ENCODE measurements around the gene EEF2. TPM values are rescaled to one million over a fixed set of nuclear protein-coding genes. Genes with fewer than 3 reads are reported as not detected.

The EEF2 gene
- total and polyA plus RNA-seq, 4 donors = 244 to 1,090 (median 818) TPM

DNA sequence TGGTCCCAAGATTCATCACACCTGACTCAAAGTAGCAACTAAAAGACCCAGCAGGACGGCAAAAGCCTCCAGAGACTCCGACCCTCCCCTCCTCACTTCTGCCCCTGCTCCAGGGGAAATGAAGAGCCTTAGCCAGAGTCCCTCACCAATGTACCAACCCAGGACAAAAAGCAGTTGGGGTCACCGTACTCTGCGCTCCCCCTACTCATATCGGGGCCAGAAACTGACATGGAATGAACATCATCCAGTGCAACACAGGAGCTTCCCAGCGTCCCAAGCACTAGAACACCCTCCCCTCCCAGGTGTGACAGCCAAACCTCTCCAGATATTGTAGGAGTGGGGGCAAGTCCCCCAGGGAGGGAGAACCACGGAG is 1.7 kb downstream of the EEF2 start:
- Histone ChIP-seq H3K9me3 (ENCODE audit: control insufficient read depth in 4 of 4, low read length in 3 of 4) (no peaks in the 10 kb centered on the region), H3K27me3 (ENCODE audit: control insufficient read depth in 4 of 4, insufficient read depth in 4 of 4, low read length in 3 of 4) (no peaks in the 10 kb centered on the region), H3K9ac (ENCODE audit: low read depth in 1 of 2, low read length in 2 of 2) (peak overlapping the region; percentile 14 to 21), H3K36me3 (ENCODE audit: control insufficient read depth in 4 of 4, insufficient read depth in 3 of 4, low read depth in 1 of 4, low read length in 3 of 4) (peaks cover 36 to 53% (median 49%) of the 10 kb centered on the region in 4 donors), H3K4me1 (ENCODE audit: control insufficient read depth in 4 of 4, insufficient read depth in 4 of 4, low read length in 3 of 4) (peaks cover 0 to 38% (median 31%) of the 10 kb centered on the region in 4 donors), H3K4me3 (ENCODE audit: low read depth in 1 of 3, low read length in 3 of 3) (peak overlapping the region; percentile 74 to 99 (median 98)), H3K27ac (ENCODE audit: low read depth in 1 of 2, low read length in 2 of 2) (peak overlapping the region; percentile 91 to 97)
- no peak for TF ChIP-seq TAF1 (conservative IDR thresholded peaks at IDR 0.05)
- TF ChIP-seq, protein P1, sequence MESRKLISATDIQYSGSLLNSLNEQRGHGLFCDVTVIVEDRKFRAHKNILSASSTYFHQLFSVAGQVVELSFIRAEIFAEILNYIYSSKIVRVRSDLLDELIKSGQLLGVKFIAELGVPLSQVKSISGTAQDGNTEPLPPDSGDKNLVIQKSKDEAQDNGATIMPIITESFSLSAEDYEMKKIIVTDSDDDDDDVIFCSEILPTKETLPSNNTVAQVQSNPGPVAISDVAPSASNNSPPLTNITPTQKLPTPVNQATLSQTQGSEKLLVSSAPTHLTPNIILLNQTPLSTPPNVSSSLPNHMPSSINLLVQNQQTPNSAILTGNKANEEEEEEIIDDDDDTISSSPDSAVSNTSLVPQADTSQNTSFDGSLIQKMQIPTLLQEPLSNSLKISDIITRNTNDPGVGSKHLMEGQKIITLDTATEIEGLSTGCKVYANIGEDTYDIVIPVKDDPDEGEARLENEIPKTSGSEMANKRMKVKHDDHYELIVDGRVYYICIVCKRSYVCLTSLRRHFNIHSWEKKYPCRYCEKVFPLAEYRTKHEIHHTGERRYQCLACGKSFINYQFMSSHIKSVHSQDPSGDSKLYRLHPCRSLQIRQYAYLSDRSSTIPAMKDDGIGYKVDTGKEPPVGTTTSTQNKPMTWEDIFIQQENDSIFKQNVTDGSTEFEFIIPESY (IDR thresholded peaks at IDR 0.05) = no peak
- TF ChIP-seq EGR1 (IDR thresholded peaks at IDR 0.05; ENCODE audit: low read depth in 2 of 2) = no peak
- no peak for TF ChIP-seq GABPA (IDR thresholded peaks at IDR 0.05 in 1 of 2, conservative IDR thresholded peaks at IDR 0.05 in 1 of 2)
- TF ChIP-seq, protein P2, sequence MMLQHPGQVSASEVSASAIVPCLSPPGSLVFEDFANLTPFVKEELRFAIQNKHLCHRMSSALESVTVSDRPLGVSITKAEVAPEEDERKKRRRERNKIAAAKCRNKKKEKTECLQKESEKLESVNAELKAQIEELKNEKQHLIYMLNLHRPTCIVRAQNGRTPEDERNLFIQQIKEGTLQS (IDR thresholded peaks at IDR 0.05) = no peak
- TF ChIP-seq RAD21 (IDR thresholded peaks at IDR 0.05) = no peak
- TF ChIP-seq NR2F2 (IDR thresholded peaks at IDR 0.05) = no peak
- no peak for TF ChIP-seq SP1 (IDR thresholded peaks at IDR 0.05)
- TF ChIP-seq HNF4G (IDR thresholded peaks at IDR 0.05) = no peak
- no peak for TF ChIP-seq FOXA1 (IDR thresholded peaks at IDR 0.05)
- no peak for TF ChIP-seq HNF4A (conservative IDR thresholded peaks at IDR 0.05)
- TF ChIP-seq, protein P3, sequence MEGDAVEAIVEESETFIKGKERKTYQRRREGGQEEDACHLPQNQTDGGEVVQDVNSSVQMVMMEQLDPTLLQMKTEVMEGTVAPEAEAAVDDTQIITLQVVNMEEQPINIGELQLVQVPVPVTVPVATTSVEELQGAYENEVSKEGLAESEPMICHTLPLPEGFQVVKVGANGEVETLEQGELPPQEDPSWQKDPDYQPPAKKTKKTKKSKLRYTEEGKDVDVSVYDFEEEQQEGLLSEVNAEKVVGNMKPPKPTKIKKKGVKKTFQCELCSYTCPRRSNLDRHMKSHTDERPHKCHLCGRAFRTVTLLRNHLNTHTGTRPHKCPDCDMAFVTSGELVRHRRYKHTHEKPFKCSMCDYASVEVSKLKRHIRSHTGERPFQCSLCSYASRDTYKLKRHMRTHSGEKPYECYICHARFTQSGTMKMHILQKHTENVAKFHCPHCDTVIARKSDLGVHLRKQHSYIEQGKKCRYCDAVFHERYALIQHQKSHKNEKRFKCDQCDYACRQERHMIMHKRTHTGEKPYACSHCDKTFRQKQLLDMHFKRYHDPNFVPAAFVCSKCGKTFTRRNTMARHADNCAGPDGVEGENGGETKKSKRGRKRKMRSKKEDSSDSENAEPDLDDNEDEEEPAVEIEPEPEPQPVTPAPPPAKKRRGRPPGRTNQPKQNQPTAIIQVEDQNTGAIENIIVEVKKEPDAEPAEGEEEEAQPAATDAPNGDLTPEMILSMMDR (IDR thresholded peaks at IDR 0.05; ENCODE audit: low read depth, low read length, missing input control) = no peak
- TF ChIP-seq JUND (IDR thresholded peaks at IDR 0.05) = no peak
- no peak for TF ChIP-seq FOXA2 (IDR thresholded peaks at IDR 0.05)
- TF ChIP-seq, protein P4, sequence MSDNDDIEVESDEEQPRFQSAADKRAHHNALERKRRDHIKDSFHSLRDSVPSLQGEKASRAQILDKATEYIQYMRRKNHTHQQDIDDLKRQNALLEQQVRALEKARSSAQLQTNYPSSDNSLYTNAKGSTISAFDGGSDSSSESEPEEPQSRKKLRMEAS (IDR thresholded peaks at IDR 0.05) = no peak
- TF ChIP-seq YY1 (IDR thresholded peaks at IDR 0.05) = no peak
- no peak for TF ChIP-seq RXRA (IDR thresholded peaks at IDR 0.05)
- TF ChIP-seq, protein P5, sequence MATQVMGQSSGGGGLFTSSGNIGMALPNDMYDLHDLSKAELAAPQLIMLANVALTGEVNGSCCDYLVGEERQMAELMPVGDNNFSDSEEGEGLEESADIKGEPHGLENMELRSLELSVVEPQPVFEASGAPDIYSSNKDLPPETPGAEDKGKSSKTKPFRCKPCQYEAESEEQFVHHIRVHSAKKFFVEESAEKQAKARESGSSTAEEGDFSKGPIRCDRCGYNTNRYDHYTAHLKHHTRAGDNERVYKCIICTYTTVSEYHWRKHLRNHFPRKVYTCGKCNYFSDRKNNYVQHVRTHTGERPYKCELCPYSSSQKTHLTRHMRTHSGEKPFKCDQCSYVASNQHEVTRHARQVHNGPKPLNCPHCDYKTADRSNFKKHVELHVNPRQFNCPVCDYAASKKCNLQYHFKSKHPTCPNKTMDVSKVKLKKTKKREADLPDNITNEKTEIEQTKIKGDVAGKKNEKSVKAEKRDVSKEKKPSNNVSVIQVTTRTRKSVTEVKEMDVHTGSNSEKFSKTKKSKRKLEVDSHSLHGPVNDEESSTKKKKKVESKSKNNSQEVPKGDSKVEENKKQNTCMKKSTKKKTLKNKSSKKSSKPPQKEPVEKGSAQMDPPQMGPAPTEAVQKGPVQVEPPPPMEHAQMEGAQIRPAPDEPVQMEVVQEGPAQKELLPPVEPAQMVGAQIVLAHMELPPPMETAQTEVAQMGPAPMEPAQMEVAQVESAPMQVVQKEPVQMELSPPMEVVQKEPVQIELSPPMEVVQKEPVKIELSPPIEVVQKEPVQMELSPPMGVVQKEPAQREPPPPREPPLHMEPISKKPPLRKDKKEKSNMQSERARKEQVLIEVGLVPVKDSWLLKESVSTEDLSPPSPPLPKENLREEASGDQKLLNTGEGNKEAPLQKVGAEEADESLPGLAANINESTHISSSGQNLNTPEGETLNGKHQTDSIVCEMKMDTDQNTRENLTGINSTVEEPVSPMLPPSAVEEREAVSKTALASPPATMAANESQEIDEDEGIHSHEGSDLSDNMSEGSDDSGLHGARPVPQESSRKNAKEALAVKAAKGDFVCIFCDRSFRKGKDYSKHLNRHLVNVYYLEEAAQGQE (IDR thresholded peaks at IDR 0.05) = no peak
- no peak for DNase-seq (ENCODE audit: low spot score)
- 63% methylated on average over 7 of the region's 7 CpGs for WGBS
